Right ventricle myocardium superior (tissue), 1 donor: Measurements from ENCODE around the gene PROM2. TPM values are rescaled to one million over a fixed set of nuclear protein-coding genes. Genes with fewer than 3 reads are reported as not detected.
A peak's percentile ranks its signal among the peaks of the same experiment; 100 is the strongest.
"Not testable (repeated sequence)": the region's sequence is repeated elsewhere in the genome, so short reads cannot be mapped to it uniquely, and the experiment has no call there.

Experiments
- ATAC-seq: fragments of 200-7000 bp; cut with Tn5 transposase; one replicate; pipeline ENCODE4 v1.9.1; 2020; ENCODE audit warnings: mild to moderate bottlenecking; ENCODE audit not compliant: poor library complexity
- DNase-seq: peaks from one replicate; pipeline ENCODE4 v3.0.0-alpha.2; 2020
- intact Hi-C: fragments of 100-400 bp; cut with DNase I; formaldehyde crosslinking; loops from one replicate; pipeline ENCODE4 v1.11.2; 2022
- long read RNA-seq: library from polyadenylated mRNA; unstranded; transcript quantifications from one replicate; pipeline ENCODE4 v2.0.0, GENCODE V29; 2021
- total RNA-seq: library from RNA; stranded (reverse); fragmentation: NEBNext Ultra II Directional; extraction: Animal tissue kit (Norgen Biotek cat#: 25700); gene quantifications from one replicate; pipeline ENCODE4 v1.2.1, GENCODE V29; 2021
- donor health status: DM: no; HTN: yes; CAD: no; lungs with severe emphysema.

PROM2 gene, protein sequence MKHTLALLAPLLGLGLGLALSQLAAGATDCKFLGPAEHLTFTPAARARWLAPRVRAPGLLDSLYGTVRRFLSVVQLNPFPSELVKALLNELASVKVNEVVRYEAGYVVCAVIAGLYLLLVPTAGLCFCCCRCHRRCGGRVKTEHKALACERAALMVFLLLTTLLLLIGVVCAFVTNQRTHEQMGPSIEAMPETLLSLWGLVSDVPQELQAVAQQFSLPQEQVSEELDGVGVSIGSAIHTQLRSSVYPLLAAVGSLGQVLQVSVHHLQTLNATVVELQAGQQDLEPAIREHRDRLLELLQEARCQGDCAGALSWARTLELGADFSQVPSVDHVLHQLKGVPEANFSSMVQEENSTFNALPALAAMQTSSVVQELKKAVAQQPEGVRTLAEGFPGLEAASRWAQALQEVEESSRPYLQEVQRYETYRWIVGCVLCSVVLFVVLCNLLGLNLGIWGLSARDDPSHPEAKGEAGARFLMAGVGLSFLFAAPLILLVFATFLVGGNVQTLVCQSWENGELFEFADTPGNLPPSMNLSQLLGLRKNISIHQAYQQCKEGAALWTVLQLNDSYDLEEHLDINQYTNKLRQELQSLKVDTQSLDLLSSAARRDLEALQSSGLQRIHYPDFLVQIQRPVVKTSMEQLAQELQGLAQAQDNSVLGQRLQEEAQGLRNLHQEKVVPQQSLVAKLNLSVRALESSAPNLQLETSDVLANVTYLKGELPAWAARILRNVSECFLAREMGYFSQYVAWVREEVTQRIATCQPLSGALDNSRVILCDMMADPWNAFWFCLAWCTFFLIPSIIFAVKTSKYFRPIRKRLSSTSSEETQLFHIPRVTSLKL
- 0.54 TPM for total RNA-seq
- long read RNA-seq, result 0 reads

DNA sequence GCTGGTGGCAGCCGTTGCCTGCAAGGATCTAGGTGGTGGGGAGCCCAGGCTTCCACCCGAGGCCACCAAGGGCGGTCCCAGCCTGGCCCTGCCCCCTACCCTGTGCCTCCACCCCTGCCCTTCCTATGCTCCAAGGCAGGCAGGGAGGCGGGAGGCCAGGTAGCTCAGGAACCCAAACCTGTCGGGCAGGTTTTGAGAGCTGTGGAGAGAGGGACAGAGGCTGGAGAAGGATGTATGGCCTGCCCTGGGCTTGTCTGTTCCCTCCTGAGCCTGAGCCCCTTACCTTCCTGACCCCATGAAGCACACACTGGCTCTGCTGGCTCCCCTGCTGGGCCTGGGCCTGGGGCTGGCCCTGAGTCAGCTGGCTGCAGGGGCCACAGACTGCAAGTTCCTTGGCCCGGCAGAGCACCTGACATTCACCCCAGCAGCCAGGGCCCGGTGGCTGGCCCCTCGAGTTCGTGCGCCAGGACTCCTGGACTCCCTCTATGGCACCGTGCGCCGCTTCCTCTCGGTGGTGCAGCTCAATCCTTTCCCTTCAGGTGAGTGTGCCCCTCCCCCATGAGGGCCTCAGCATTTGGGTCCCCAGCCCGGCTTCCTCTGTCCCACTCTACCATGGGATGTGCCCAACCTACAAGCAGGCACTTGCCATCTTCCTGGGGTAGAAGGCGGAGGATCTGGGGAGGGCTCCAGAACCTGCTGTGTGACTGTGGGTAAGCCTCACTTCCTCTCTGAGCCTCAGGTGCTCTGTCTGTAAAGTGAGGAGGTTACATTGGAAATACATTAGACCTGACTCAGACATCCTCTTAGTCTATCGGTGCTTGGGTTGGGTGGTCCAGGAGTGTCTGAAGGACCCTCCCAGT lies at the start of gene PROM2:
TSS of gene PROM2 (plus strand) at position 159 of the 860 bp plus-strand sequence. CDS start at position 296, 137 bp downstream.
- intact Hi-C loops, result no loop called here
- ATAC-seq (no peak), DNase-seq (no peak)

DNA sequence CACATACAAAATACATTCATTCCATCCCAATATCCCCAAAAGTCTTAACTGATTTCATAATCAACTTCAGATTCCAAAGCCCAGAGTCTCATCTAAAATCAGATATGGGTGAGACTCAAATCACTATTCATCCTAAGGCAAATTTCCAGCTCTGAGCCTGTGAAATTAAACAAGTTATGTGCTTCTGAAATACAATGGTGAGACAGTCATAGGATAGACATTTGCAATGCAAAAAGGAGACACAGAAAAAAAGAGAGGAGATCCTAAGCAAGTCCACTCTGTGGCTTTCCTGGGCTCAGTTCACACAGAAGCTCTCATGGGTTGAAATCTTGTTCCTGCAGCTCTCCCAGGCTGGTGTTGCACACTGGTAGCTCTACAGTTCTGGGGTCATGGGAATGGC lies 48.6 kb upstream of the PROM2 start:
- DNase-seq (no peak), ATAC-seq (no peak)
- intact Hi-C loops, result no loop called here

DNA sequence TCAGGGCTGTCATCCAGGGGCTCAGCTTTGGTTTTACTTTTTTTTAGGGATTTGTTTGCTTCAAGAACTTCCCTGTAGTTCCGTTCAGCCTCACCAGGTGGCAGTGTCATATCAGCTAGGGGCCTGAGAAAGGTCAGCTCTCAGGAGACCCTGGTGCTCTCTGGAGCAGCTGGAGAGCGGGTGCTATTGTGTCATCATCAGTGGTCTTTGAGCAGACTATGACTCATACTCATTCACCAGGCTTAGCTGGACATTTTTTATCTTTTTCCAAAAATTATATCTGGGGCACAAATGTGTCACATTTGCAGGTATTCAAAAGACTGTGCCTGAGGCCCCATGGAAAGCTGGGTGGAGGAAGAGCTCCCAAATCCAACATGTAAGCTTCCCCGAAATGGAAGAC lies 42.5 kb upstream of the PROM2 start:
- intact Hi-C loops, result loop anchor here (2.0 kb wide), 1 partner anchor 81 kb away; no protein-coding TSS in a partner anchor
- ATAC-seq (peak; percentile 53), DNase-seq (peak; percentile 44)

DNA sequence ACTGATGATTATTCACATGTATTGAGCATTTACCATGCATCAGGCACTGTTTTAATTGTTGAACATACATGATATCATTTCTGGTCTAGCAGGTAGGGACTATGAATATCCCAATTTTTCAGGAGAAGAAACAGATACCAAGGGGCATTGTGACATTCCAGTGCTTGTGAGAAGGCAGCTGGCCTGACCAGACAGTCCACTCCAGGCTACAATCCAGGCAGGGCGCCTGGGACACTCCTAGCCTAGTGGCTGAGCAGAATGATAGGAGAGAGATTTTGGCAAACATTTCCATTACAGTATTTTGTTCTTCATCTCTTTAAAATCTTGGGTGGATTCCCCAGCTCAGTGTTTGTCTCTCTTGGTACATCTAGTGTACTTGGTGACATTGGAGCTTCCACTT lies 42.0 kb upstream of the PROM2 start:
- ATAC-seq (no peak), DNase-seq (no peak)
- intact Hi-C loops, result loop anchor here (2.0 kb wide), 1 partner anchor 81 kb away; no protein-coding TSS in a partner anchor

DNA sequence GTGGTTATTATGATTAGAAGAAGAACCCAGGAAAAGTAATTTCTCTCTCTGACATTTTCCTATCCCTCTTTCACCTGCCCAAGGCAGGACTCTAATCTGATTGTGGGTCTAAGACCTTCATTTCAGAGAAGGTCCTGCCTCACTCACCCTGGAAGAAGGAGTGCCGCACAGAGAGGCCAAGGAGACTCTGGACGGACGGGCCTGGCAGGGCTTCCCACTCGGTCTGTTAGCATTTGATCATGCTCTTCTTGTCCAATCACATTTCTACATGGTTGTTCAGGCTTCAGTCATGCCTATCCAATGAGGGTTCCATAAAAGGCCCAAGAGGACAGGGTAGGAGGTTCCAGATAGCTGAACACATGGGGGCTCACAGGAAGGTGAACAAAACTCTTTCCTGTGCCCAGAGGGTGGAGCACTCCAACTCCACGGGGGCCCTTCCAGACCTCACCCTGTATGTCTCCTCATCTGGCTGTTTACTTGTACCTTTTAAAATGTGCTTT lies 39.9 kb upstream of the PROM2 start:
- ATAC-seq (no peak), DNase-seq (no peak)
- intact Hi-C loops, result no loop called here

DNA sequence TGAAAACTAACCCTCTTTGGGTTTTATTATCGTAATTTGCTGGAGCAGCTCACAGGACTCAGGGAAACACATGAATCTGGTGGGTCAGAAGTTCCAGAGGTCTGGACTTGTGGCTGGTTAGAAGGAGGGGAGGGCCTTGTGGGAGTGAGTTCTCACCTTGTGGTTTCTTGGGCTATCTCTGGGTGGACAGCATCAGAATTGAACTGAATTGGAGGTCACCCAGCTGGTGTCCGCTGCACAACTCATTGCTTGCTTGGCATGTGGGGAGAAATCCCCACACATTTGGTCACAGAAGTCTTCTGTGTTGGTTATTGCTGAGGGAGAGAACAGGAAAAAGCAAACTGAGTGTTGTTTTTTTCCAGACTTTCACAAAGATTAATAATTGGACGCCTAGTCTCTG lies 39.4 kb upstream of the PROM2 start:
- DNase-seq, result no peak
- intact Hi-C loops, result no loop called here

DNA sequence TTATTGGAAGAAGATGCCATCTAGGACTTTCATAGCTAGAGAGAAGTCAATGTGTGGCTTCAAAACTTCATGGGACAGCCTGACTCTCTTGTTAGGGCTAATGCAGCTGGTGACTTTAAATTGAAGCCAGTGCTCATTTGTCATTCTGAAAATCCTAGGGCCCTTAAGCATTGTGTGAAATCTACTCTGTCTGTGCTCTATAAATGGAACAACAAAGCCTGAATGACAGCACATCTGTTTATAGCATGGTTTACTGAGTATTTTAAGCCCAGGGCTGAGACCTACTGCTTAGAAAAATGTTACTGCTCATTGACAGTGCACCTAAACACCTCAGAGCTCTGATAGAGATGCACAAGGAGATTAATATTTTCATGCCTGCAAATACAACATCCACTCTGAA lies 36.1 kb upstream of the PROM2 start:
- peak; percentile 18 for ATAC-seq
- no peak for DNase-seq
- intact Hi-C loops, result no loop called here

More for the DNA sequence above, 39.4 kb upstream of the PROM2 start:
- ATAC-seq, result no peak

DNA sequence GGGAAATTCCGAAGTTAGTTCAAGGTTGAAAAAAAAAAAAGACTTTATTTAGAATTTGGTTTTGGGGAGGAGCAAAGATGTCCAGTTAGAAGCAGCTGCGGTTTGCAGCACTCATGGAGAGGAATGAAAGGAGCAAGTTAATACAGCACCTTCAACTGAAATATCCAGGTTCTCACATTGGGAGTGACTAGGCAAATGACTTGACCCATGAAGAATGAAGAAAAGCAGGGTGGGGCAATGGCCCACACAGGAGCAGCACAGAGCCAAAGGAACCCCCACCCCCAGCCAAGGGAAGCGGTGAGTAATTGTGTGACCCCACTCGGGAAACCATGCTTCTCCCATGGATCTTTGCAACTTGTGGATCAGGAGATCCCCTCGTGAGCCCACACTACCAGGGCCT lies 34.2 kb upstream of the PROM2 start:
- no peak for ATAC-seq
- DNase-seq, result no peak
- intact Hi-C loops, result no loop called here

DNA sequence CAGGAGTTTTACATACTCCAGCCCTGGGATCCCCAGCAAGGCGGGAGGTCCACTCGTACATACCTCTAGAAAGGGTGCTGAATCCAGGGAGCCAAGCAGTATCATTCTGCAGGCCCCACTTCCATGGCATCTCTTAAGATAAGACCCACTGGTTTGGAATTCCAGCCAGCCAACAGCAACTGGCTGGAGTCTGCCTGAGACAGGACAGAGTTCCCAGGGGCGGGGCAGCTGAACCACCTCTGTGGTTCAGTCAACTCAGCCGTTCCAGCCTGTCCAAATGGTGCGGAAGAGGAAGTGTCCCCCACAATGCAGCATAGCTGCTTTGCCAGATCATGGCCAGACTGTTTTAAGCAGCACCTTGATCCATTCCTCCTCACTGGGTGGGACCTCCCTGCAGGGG lies 33.7 kb upstream of the PROM2 start:
- no peak for ATAC-seq
- DNase-seq, result no peak
- intact Hi-C loops, result no loop called here

DNA sequence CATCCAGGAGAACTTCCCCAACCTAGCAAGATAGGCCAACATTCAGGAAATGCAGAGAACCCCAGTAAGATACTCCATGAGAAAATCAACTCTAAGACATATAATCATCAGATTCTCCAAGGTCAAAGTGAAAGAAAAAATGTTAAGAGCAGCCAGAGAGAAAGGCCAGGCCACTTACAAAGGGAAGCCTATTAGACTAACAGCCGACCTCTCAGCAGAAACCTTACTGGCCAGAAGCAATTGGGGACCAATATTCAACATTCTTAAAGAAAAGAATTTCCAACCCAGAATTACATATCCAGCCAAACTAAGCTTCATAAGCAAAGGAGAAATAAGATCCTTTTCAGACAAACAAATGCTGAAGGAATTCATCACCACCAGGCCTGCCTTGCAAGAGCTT lies 32.2 kb upstream of the PROM2 start:
- intact Hi-C loops, DNase-seq, ATAC-seq: not testable (repeated sequence)

DNA sequence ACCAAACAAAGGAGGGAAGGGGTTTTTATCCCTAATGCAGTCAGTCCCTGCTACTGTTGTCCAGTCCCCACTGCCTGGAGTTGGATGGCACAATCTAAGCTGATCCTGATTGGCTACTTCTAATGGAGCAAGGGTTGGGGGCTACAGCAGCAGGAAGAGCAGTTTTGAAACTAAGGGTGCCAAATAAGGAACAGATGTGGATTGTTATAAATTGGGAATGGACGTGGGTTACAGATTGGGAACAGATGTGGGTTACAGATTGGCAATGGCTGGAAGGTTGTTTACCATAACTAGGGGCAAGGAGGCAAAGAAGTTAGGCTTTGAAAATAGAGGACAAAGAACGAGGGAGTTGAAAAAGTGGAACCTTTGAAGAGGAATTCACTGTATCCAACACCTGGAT lies 16.0 kb upstream of the PROM2 start:
- intact Hi-C loops, result no loop called here
- ATAC-seq (no peak), DNase-seq (no peak)

DNA sequence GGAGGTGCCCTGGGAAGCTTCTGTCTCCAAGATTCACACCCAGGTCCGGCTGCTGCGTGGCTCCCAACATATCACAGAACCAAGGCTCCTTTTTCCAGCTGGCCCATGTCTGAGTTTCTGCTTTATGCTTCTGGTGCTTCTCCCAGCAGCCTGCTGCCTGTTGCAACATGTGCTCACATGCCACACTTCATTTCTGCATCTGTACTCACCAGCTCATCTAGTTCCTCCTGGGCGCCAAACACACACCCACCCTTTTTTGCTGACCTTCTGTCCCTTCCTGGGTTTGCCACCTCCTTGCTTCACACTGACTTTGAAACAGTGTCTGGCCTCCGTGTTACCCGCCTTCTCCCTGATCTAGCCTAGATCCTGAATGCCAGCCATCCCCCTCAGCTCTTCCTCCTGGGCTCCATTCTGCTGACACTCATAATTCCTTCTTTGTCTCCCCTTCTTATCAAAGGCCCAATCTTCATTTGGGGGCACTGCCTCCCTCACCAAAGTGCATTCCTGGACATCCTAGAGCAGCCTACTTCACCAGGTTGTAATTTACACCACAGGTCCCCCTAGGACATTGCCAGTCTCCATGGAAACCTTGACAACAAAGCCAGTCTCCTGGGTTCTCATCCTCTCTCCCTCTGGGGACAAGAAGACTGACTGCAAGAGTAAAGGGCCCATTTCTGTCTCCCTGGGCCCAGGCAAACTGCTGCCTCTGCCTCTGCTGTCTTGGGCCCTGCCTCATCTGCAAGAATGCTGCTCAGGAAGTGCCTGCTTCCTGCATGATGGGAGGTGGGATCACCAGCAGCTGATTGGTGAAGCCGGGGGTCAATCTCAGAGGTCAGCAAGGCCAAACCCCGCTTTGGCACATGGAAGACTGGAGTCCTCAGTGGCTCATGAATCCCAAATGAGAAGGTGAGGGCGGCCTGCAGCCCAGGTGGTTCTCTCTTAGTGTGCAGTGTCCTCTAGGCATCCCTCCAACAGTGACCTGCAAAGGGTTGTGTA lies 13.9 kb upstream of the PROM2 start:
- intact Hi-C loops, result no loop called here
- DNase-seq, result no peak
- ATAC-seq, result no peak

DNA sequence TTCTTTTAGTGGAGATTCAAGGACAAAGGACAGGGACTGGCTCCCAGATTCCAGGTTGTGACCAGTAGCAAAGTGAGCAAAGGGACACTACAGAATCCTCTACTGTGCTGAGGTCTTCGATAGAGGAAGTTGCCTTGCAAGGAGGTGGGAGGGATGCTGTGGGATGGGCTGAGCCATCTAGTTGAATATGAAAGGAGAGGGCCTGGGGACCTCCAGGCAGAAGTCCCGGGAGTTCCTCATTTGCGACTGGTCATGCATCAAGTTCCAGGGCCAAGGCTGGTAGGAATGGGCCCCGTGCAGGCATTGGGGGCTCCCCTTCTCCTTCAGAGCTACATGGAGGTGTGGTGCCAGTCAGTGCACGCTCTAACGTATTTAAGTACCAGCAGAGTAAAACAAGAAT lies 12.6 kb upstream of the PROM2 start:
- DNase-seq (no peak), ATAC-seq (no peak)
- intact Hi-C loops, result no loop called here

DNA sequence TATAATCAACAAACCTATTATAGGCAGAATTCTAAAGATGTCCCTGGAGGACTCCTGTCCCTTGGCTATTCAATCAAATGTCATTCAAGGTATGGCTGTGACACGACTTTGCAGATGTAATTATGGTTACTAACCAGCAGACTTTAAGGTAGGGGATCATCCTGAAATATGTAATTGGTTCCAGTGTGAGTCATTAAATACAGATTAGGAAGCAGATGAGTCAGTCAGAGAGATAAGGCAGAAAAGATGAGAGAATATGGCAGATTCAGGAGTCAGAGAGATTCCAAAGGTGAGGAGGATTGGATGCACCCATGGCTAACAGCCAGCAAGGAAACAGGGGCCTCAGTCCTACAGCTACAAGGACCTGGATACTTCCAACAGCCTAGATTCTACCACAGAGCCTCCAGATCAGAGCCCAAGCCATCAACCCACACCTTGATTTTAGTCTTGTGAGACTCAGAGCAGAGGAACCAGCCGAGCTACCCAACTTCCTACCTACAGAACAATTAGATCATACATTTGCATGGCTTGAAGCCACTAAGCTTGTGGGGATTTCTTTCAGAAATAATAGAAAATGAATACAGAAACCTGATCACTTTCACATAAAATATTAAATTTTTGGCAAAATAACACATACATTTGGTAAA lies 11.2 kb upstream of the PROM2 start:
- ATAC-seq (no peak), DNase-seq (no peak)
- intact Hi-C loops, result no loop called here

DNA sequence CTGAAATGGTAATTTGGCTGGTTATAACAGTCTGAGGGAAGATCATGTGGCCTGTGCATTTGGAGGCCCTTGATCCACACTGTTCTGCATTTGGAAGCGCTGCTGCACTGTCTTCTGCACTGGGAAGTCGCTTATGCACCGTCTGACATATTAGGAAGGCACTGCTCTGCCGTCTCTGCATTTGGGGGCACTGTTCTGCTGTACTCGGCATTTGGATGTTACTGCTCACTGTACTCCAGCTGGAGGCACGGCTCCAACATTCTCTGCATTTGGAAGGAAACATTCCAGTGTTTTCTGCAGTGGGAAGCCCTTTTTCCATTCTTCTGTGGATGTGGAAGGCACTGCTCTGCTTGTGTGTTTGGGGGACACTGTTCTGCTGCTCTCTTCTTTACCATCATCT lies 9.6 kb upstream of the PROM2 start:
- intact Hi-C loops, result no loop called here
- ATAC-seq (no peak), DNase-seq (no peak)

DNA sequence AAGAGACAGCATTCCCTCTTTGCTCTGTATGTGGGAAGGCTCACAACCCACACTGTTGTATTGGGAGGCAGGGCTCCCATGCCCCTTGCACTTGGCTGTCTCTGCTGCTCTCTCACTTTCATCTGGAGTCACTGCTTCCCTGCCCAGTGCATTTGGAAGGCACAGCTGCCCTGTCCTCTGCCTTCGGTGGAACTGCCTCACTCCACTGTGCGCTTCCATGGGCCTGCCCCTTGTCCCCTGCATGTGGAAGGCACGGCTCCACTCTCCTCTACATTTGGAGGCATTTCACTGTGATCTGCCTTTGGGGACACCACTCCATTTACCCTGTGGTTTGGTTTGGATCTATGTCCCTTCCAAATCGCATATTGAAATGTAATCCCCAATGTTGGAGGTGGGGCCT lies 9.1 kb upstream of the PROM2 start:
- DNase-seq (no peak), ATAC-seq (no peak)
- intact Hi-C loops, result no loop called here

DNA sequence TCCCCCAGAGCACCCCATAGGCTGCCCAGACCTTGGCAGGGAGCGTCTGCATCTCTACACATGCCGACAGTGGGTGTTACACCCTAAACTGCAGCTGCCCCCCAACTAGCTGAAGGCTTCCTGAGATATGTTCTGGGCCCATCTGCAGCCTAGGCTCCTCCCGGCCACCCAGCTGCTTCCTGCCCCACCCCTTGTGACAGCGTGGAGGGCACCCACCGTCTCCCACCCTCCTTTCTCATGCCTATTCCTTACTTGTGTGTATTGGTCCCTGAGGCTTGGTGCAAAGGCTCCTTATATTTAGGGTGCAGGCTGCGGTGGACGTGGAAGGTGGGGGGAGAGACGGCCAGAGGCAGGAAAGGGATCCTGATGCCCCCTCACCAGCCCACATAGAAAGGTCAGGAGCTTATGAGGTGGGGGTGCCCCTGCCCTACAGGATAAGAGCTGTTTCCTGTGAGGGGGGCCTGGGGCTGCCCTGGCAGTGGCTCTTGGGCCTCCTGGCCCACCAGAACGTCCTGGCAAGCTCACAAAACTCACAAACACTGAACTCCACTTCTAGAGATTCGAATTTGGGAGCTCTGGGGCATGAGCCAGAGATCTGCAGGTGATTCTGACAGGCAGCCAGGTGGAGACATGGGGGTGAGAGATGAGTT lies 7.3 kb upstream of the PROM2 start:
- intact Hi-C loops, result no loop called here
- no peak for ATAC-seq

More for the DNA sequence above, 7.3 kb upstream of the PROM2 start:
- no peak for DNase-seq
